Measurements from ENCODE around the gene RNF208. TPM values are rescaled to one million over a fixed set of nuclear protein-coding genes. Genes with fewer than 3 reads are reported as not detected.
"Not testable (repeated sequence)": the region's sequence is repeated elsewhere in the genome, so short reads cannot be mapped to it uniquely, and the experiment has no call there.

The RNF208 gene
- total RNA-seq, 2 donors from 2014 or later = 10.5 to 15.6 TPM

GRCh38 chr9:137243626-137244485 is 21.8 kb upstream of the RNF208 start:
- peak; percentile 90 for DNase-seq
- Histone ChIP-seq H3K27ac (ENCODE audit: low read depth, low read length) (no peak overlapping the region), H3K27me3 (ENCODE audit: control insufficient read depth, insufficient read depth, low read length, poor library complexity, severe bottlenecking) (no peaks in the 10 kb centered on the region), H3K4me3 (ENCODE audit: low read length) (peak overlapping the region; percentile 92), H3K9ac (ENCODE audit: extremely low read depth, low read length, poor library complexity, severe bottlenecking) (peak overlapping the region; percentile 8), H3K4me1 (ENCODE audit: control insufficient read depth, insufficient read depth, low read length) (peaks cover 17% of the 10 kb centered on the region), H3K36me3 (ENCODE audit: control insufficient read depth, insufficient read depth, low read length) (peaks cover 24% of the 10 kb centered on the region), H3K9me3 (ENCODE audit: control insufficient read depth, low read length) (no peaks in the 10 kb centered on the region)
- peak overlapping the region; percentile 70 for H3K27ac Mint-ChIP-seq
- peak; percentile 14 for TF ChIP-seq CTCF (conservative IDR thresholded peaks at IDR 0.05)
- peaks cover 38% of the 10 kb centered on the region for H3K4me1 Mint-ChIP-seq
- peak overlapping the region; percentile 85 for H3K4me3 Mint-ChIP-seq
- peaks cover 2% of the 10 kb centered on the region for H3K27me3 Mint-ChIP-seq (ENCODE audit: insufficient read depth)
- WGBS, 2 experiments (ENCODE audit: insufficient coverage in 1 of 2, insufficient read length in 1 of 2) = 65 to 88% methylated on average over 6 to 15 of the region's 15 CpGs
- H3K36me3 Mint-ChIP-seq (ENCODE audit: low read depth) = peaks cover 19% of the 10 kb centered on the region
- H3K9me3 Mint-ChIP-seq = no peaks in the 10 kb centered on the region

GRCh38 chr9:137243266-137243625 is 21.2 kb upstream of the RNF208 start:
- WGBS, 2 experiments (ENCODE audit: insufficient coverage in 1 of 2, insufficient read length in 1 of 2) = 91 to 99% methylated on average over 11 to 17 of the region's 18 CpGs
- Histone ChIP-seq H3K9ac (ENCODE audit: extremely low read depth, low read length, poor library complexity, severe bottlenecking) (peak overlapping the region; percentile 92), H3K4me1 (ENCODE audit: control insufficient read depth, insufficient read depth, low read length) (peaks cover 21% of the 10 kb centered on the region), H3K36me3 (ENCODE audit: control insufficient read depth, insufficient read depth, low read length) (peaks cover 27% of the 10 kb centered on the region), H3K4me3 (ENCODE audit: low read length) (peak overlapping the region; percentile 92)
- peaks cover 19% of the 10 kb centered on the region for H3K36me3 Mint-ChIP-seq (ENCODE audit: low read depth)
- not testable (repeated sequence) for H3K27me3 Mint-ChIP-seq (ENCODE audit: insufficient read depth); H3K27me3 ChIP-seq (ENCODE audit: control insufficient read depth, insufficient read depth, low read length, poor library complexity, severe bottlenecking); DNase-seq; H3K9me3 ChIP-seq (ENCODE audit: control insufficient read depth, low read length); H3K27ac Mint-ChIP-seq; H3K27ac ChIP-seq (ENCODE audit: low read depth, low read length); H3K9me3 Mint-ChIP-seq
- H3K4me3 Mint-ChIP-seq = peak overlapping the region; percentile 85
- H3K4me1 Mint-ChIP-seq = peaks cover 39% of the 10 kb centered on the region

- H3K36me3 ChIP-seq (ENCODE audit: control insufficient read depth, insufficient read depth, low read length) = peaks cover 27% of the 10 kb centered on the region
- peaks cover under 1% of the 10 kb centered on the region for H3K27me3 Mint-ChIP-seq (ENCODE audit: insufficient read depth)
- H3K4me3 ChIP-seq (ENCODE audit: low read length) = peak overlapping the region; percentile 92
- H3K27ac Mint-ChIP-seq = peak overlapping the region; percentile 85
- DNase-seq = no peak
- H3K4me3 Mint-ChIP-seq = peak overlapping the region; percentile 85
- H3K4me1 Mint-ChIP-seq = peaks cover 43% of the 10 kb centered on the region
- H3K36me3 Mint-ChIP-seq (ENCODE audit: low read depth) = peaks cover 19% of the 10 kb centered on the region
- H3K27ac ChIP-seq (ENCODE audit: low read depth, low read length) = no peak overlapping the region
- 84 to 85% methylated on average over 33 to 36 of the region's 36 CpGs for WGBS, 2 experiments (ENCODE audit: insufficient coverage in 1 of 2, insufficient read length in 1 of 2)
- H3K9me3 ChIP-seq (ENCODE audit: control insufficient read depth, low read length) = no peaks in the 10 kb centered on the region
- H3K9ac ChIP-seq (ENCODE audit: extremely low read depth, low read length, poor library complexity, severe bottlenecking) = peak overlapping the region; percentile 92
- no peaks in the 10 kb centered on the region for H3K27me3 ChIP-seq (ENCODE audit: control insufficient read depth, insufficient read depth, low read length, poor library complexity, severe bottlenecking)
- TF ChIP-seq CTCF (conservative IDR thresholded peaks at IDR 0.05) = no peak
- H3K4me1 ChIP-seq (ENCODE audit: control insufficient read depth, insufficient read depth, low read length) = peaks cover 25% of the 10 kb centered on the region
- H3K9me3 Mint-ChIP-seq = no peaks in the 10 kb centered on the region
Observed at GRCh38 chr9:137242269-137243203, 20.5 kb upstream of the RNF208 start.

Measured in endodermal cell (in vitro differentiated cells).